Transverse colon (tissue), 4 donors: ENCODE data around the gene ACVR1.

Source experiments
- POLR2AphosphoS5 ChIP-seq, 3 donors: sonication (generic); formaldehyde crosslinking; IDR thresholded peaks; one replicate each; pipeline ENCODE4 v1.6.1; 2016; ENCODE audit warnings: antibody characterized with exemption in 3 of 3
- TF ChIP-seq, protein P1 (sequence below), 5 experiments: fragments of 200-600 bp in 3 of 5; fragments of 450-650 bp in 2 of 5; sonication (generic) in 3 of 5; IDR thresholded peaks; 1 replicate in 2 of 5; 2 replicates in 3 of 5; pipeline ENCODE4 v1.5.1; 2016 to 2017; ENCODE audit warnings: antibody characterized with exemption in 5 of 5, inconsistent platforms in 3 of 5, mild to moderate bottlenecking in 2 of 5, moderate library complexity in 1 of 5

DNA sequence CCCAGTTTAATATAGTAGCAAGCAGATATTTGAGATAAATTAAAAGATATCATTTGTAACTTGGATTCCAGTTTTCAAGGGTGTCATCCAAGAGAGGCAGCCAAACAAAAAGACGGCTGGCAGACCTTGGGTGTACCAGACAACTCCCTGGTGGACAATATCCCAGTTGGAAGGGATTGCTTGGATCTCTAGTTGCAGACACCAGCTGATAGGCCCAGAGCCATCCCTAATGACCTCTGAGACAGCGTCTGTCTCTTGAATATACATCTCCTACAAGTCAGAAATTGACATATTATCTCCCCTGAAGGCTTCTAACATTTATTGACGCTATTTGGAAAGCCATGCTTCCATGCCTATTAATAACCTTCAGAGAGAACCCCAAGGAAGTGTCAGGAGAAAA is 67.7 kb downstream of the ACVR1 start:
- TF ChIP-seq, protein P1, sequence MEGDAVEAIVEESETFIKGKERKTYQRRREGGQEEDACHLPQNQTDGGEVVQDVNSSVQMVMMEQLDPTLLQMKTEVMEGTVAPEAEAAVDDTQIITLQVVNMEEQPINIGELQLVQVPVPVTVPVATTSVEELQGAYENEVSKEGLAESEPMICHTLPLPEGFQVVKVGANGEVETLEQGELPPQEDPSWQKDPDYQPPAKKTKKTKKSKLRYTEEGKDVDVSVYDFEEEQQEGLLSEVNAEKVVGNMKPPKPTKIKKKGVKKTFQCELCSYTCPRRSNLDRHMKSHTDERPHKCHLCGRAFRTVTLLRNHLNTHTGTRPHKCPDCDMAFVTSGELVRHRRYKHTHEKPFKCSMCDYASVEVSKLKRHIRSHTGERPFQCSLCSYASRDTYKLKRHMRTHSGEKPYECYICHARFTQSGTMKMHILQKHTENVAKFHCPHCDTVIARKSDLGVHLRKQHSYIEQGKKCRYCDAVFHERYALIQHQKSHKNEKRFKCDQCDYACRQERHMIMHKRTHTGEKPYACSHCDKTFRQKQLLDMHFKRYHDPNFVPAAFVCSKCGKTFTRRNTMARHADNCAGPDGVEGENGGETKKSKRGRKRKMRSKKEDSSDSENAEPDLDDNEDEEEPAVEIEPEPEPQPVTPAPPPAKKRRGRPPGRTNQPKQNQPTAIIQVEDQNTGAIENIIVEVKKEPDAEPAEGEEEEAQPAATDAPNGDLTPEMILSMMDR (IDR thresholded peaks at IDR 0.05) = no peak
- TF ChIP-seq POLR2AphosphoS5 (IDR thresholded peaks at IDR 0.05) = no peak
